CD4-positive, alpha-beta T cell treated with Interleukin-12 subunit alpha and Interleukin-12 subunit beta, for 1 hour (primary cell): ENCODE measurements around the gene ERI3.

ENCODE experiments used
- DNase-seq: peaks from one replicate; pipeline ENCODE4 v3.0.0-alpha.2; 2020

Gene ERI3

GRCh38 chr1:44314452-44314851, 40.6 kb downstream of the ERI3 start:
- DNase-seq: no peak

- DNase-seq: no peak
Observed at GRCh38 chr1:44313265-44313918, 41.7 kb downstream of the ERI3 start.

- no peak for DNase-seq
Observed at GRCh38 chr1:44312399-44313196, 42.5 kb downstream of the ERI3 start.

- no peak for DNase-seq
Observed at GRCh38 chr1:44310006-44310405, 45.1 kb downstream of the ERI3 start.

- DNase-seq: no peak
Observed at GRCh38 chr1:44305962-44306422, 49.1 kb downstream of the ERI3 start.

- no peak for DNase-seq
Observed at GRCh38 chr1:44303532-44303931, 51.5 kb downstream of the ERI3 start.

GRCh38 chr1:44302541-44302940, 52.5 kb downstream of the ERI3 start:
- DNase-seq: no peak

GRCh38 chr1:44301442-44301841, 53.6 kb downstream of the ERI3 start:
- no peak for DNase-seq

GRCh38 chr1:44300852-44301251, 54.2 kb downstream of the ERI3 start:
- DNase-seq: no peak

- no peak for DNase-seq
Observed at GRCh38 chr1:44297695-44298400, 57.2 kb downstream of the ERI3 start.

- no peak for DNase-seq
Observed at GRCh38 chr1:44296806-44297205, 58.3 kb downstream of the ERI3 start.

- no peak for DNase-seq
Observed at GRCh38 chr1:44296086-44296485, 59.0 kb downstream of the ERI3 start.

- DNase-seq: no peak
Observed at GRCh38 chr1:44294588-44295007, 60.5 kb downstream of the ERI3 start.

GRCh38 chr1:44293761-44294315, 61.2 kb downstream of the ERI3 start:
- DNase-seq: no peak

- no peak for DNase-seq
Observed at GRCh38 chr1:44292651-44293050, 62.4 kb downstream of the ERI3 start.

- no peak for DNase-seq
Observed at GRCh38 chr1:44290250-44291094, 64.6 kb downstream of the ERI3 start.

GRCh38 chr1:44289530-44289929, 65.5 kb downstream of the ERI3 start:
- no peak for DNase-seq

GRCh38 chr1:44288883-44289282, 66.2 kb downstream of the ERI3 start:
- DNase-seq: no peak

GRCh38 chr1:44284184-44284583, 70.9 kb downstream of the ERI3 start:
- no peak for DNase-seq

- DNase-seq: no peak
Observed at GRCh38 chr1:44283524-44284173, 71.4 kb downstream of the ERI3 start.

- DNase-seq: no peak
Observed at GRCh38 chr1:44282704-44283426, 72.2 kb downstream of the ERI3 start.
